H1 (cell line): Measurements from ENCODE around the gene CCDC15. TPM values are rescaled to one million over a fixed set of nuclear protein-coding genes. Genes with fewer than 3 reads are reported as not detected.

Source experiments
- CTCF ChIA-PET: fragments of 300-600 bp; sonication (Branson Sonifier 250); formaldehyde crosslinking; loops from one replicate; lab custom pipeline; 2021; ENCODE audit not compliant: partially characterized antibody; lab: Charles Lee
- POLR2A ChIA-PET: fragments of 300-600 bp; sonication (Branson Sonifier 250); formaldehyde crosslinking; loops from one replicate; lab custom pipeline; 2021; ENCODE audit warnings: inconsistent platforms; ENCODE audit not compliant: partially characterized antibody; lab: Charles Lee
- DNase-seq, 2 experiments: peaks; one replicate each; pipeline versions ENCODE4 v3.0.0 to v3.0.0-alpha.2; 2010 to 2022; ENCODE audit warnings: low spot score in 2 of 2, low read depth in 1 of 2, mixed read lengths in 1 of 2
- FAIRE-seq: peaks from 2 replicates; lab custom pipeline; 2011; peaks lifted over from hg19 to GRCh38; lab: Jason Lieb, UNC
- H2AFZ ChIP-seq: 2 replicates; pipeline ENCODE4 v1.8.1; 2012; ENCODE audit warnings: low read length, inconsistent platforms
- H2AK5ac ChIP-seq: 2 replicates; pipeline ENCODE4 v1.6.1; 2013; ENCODE audit warnings: low read depth, low read length
- H2BK120ac ChIP-seq: replicated peaks from 2 replicates; pipeline ENCODE3; 2013; ENCODE audit warnings: low read depth, low read length, inconsistent platforms
- H2BK12ac ChIP-seq: 2 replicates; pipeline ENCODE4 v1.6.1; 2013; ENCODE audit warnings: low read depth, low read length
- H2BK15ac ChIP-seq: 2 replicates; pipeline ENCODE4 v1.6.1; 2013; ENCODE audit warnings: low read length
- H2BK20ac ChIP-seq: 2 replicates; pipeline ENCODE4 v1.6.1; 2013; ENCODE audit warnings: low read length
- H2BK5ac ChIP-seq: 2 replicates; pipeline ENCODE4 v1.6.1; 2013; ENCODE audit warnings: low read depth, low read length
- H3K14ac ChIP-seq: 2 replicates; pipeline ENCODE4 v1.6.1; 2013; ENCODE audit warnings: inconsistent platforms; ENCODE audit not compliant: insufficient read length
- H3K18ac ChIP-seq: 2 replicates; pipeline ENCODE4 v1.6.1; 2013; ENCODE audit warnings: low read length; ENCODE audit errors: extremely low read depth
- H3K23ac ChIP-seq: 2 replicates; pipeline ENCODE4 v1.6.1; 2013; ENCODE audit warnings: inconsistent platforms; ENCODE audit not compliant: insufficient read length
- H3K23me2 ChIP-seq: 2 replicates; pipeline ENCODE4 v1.6.1; 2013; ENCODE audit warnings: low read depth, low read length
- H3K27ac ChIP-seq: 2 replicates; pipeline ENCODE4 v1.6.1; 2011; ENCODE audit warnings: low read depth, low read length, inconsistent platforms
- H3K27me3 ChIP-seq, 4 experiments: replicated peaks in 1 of 4; 1 replicate in 1 of 4; 2 replicates in 3 of 4; pipeline versions ENCODE4 v1.6.1 to v1.8.1; 2011 to 2013; ENCODE audit warnings: low read length in 3 of 4, mild to moderate bottlenecking in 3 of 4, inconsistent platforms in 2 of 4, mixed read lengths in 2 of 4, moderate library complexity in 1 of 4; ENCODE audit not compliant: control insufficient read depth in 3 of 4, insufficient read depth in 3 of 4; ENCODE audit errors: extremely low read depth in 1 of 4
- H3K36me3 ChIP-seq, 4 experiments: 2 replicates each; pipeline versions ENCODE4 v1.6.1 to v1.8.1; 2011 to 2013; ENCODE audit warnings: mild to moderate bottlenecking in 4 of 4, low read length in 3 of 4, moderate library complexity in 2 of 4, control low read depth in 1 of 4, inconsistent platforms in 1 of 4; ENCODE audit not compliant: insufficient read depth in 4 of 4, control insufficient read depth in 2 of 4
- H3K4ac ChIP-seq: replicated peaks from 2 replicates; pipeline ENCODE3; 2013; ENCODE audit warnings: low read length, low read depth, mixed read lengths, inconsistent platforms; ENCODE audit not compliant: insufficient read length
- H3K4me1 ChIP-seq, 4 experiments: replicated peaks in 1 of 4; 1 replicate in 1 of 4; 2 replicates in 3 of 4; pipeline versions ENCODE4 v1.6.1 to v1.8.1; 2011 to 2013; ENCODE audit warnings: low read length in 3 of 4, inconsistent platforms in 2 of 4, mixed read lengths in 1 of 4; ENCODE audit not compliant: insufficient read depth in 4 of 4, control insufficient read depth in 3 of 4
- H3K4me2 ChIP-seq, 2 experiments: 2 replicates each; pipeline versions ENCODE4 v1.6.1 to v1.8.1; 2011 to 2013; ENCODE audit warnings: low read depth in 2 of 2, low read length in 2 of 2, control low read depth in 1 of 2, inconsistent platforms in 1 of 2, mild to moderate bottlenecking in 1 of 2; ENCODE audit not compliant: insufficient read depth in 1 of 2
- H3K4me3 ChIP-seq, 4 experiments: fragments of 200-600, 300-600 bp in 1 of 4; sonication (generic), shearing (Covaris generic), sonication (Bioruptor Twin) in 1 of 4; 2 replicates each; pipeline versions ENCODE4 v1.5.1 to v1.8.1; 2011 to 2016; ENCODE audit warnings: low read length in 4 of 4, low read depth in 3 of 4, control low read depth in 2 of 4, inconsistent platforms in 2 of 4, mild to moderate bottlenecking in 2 of 4, mixed read lengths in 1 of 4, moderate library complexity in 1 of 4; ENCODE audit not compliant: insufficient read depth in 2 of 4; ENCODE audit errors: extremely low read depth in 1 of 4
- H3K56ac ChIP-seq: replicated peaks from 2 replicates; pipeline ENCODE3; 2013; ENCODE audit warnings: low read depth, mild to moderate bottlenecking, mixed read lengths, low read length, inconsistent platforms; ENCODE audit not compliant: insufficient read length
- H3K79me1 ChIP-seq: 2 replicates; pipeline ENCODE4 v1.6.1; 2013; ENCODE audit warnings: low read depth, low read length, control low read depth
- H3K79me2 ChIP-seq, 2 experiments: 2 replicates each; pipeline versions ENCODE4 v1.6.1 to v1.8.1; 2012 to 2013; ENCODE audit warnings: low read length in 2 of 2, mild to moderate bottlenecking in 2 of 2, inconsistent platforms in 1 of 2; ENCODE audit not compliant: insufficient read depth in 2 of 2, control insufficient read depth in 1 of 2
- H3K9ac ChIP-seq, 4 experiments: replicated peaks in 1 of 4; 1 replicate in 1 of 4; 2 replicates in 3 of 4; pipeline versions ENCODE4 v1.6.1 to v1.8.1; 2011 to 2013; ENCODE audit warnings: low read depth in 3 of 4, low read length in 3 of 4, control low read depth in 2 of 4, mild to moderate bottlenecking in 2 of 4, moderate library complexity in 2 of 4, inconsistent platforms in 1 of 4; ENCODE audit errors: extremely low read depth in 1 of 4
- H3K9me3 ChIP-seq, 2 experiments: 2 replicates each; pipeline versions ENCODE4 v1.6.1 to v1.8.1; 2012 to 2013; ENCODE audit warnings: mild to moderate bottlenecking in 2 of 2, moderate library complexity in 2 of 2, control low read depth in 1 of 2, inconsistent platforms in 1 of 2, low read depth in 1 of 2, low read length in 1 of 2, mixed read lengths in 1 of 2; ENCODE audit not compliant: insufficient read depth in 2 of 2
- H4K20me1 ChIP-seq, 2 experiments: replicated peaks in 1 of 2; 2 replicates each; pipeline versions ENCODE3 to v1.8.1; 2011 to 2013; ENCODE audit warnings: inconsistent platforms in 2 of 2, low read length in 2 of 2, mild to moderate bottlenecking in 1 of 2; ENCODE audit not compliant: insufficient read depth in 2 of 2, control insufficient read depth in 1 of 2
- H4K5ac ChIP-seq: 2 replicates; pipeline ENCODE4 v1.6.1; 2013; ENCODE audit warnings: low read length, low read depth, mixed read lengths, inconsistent platforms; ENCODE audit not compliant: insufficient read length
- H4K8ac ChIP-seq: 2 replicates; pipeline ENCODE4 v1.8.0; 2013; ENCODE audit warnings: mild to moderate bottlenecking, moderate library complexity, low read length, inconsistent platforms; ENCODE audit not compliant: insufficient read depth; ENCODE audit errors: extremely low read depth
- H4K91ac ChIP-seq: replicated peaks from 2 replicates; pipeline ENCODE3; 2013; ENCODE audit warnings: low read length, mixed read lengths, inconsistent platforms; ENCODE audit not compliant: insufficient read length
- ATF2 ChIP-seq: IDR thresholded peaks from 2 replicates; pipeline ENCODE4 v1.6.1; 2012; ENCODE audit warnings: low read length, inconsistent platforms
- E2F6 ChIP-seq: IDR thresholded peaks from 2 replicates; pipeline ENCODE4 v1.6.1; 2012; ENCODE audit warnings: inconsistent platforms
- NRF1 ChIP-seq: IDR thresholded peaks from 2 replicates; pipeline ENCODE4 v1.6.1; 2011; ENCODE audit warnings: mild to moderate bottlenecking, low read depth, low read length, improper control_type of control experiment
- RXRA ChIP-seq: IDR thresholded peaks from 2 replicates; pipeline ENCODE4 v1.6.1; 2011; ENCODE audit warnings: low read depth, mild to moderate bottlenecking, low read length, moderate library complexity; ENCODE audit not compliant: insufficient read depth
- SRF ChIP-seq: IDR thresholded peaks from 2 replicates; pipeline ENCODE4 v1.6.1; 2011; ENCODE audit warnings: mild to moderate bottlenecking, low read depth, low read length, moderate library complexity
- TAF1 ChIP-seq: IDR thresholded peaks from 2 replicates; pipeline ENCODE4 v1.6.1; 2011; ENCODE audit warnings: mild to moderate bottlenecking, low read depth, low read length
- WGBS, 2 experiments: shearing (Covaris generic) in 1 of 2; methylation state at CpG; one replicate each; pipeline versions ENCODE4 v1.1.6 to v1.1.7; 2013 to 2015; ENCODE audit warnings: low lambda C conversion rate in 2 of 2, mixed read lengths in 2 of 2, inconsistent platforms in 1 of 2, low coverage in 1 of 2, missing lambda C conversion rate in 1 of 2; ENCODE audit not compliant: insufficient replicate concordance in 2 of 2, insufficient coverage in 1 of 2, insufficient read length in 1 of 2; ENCODE audit errors: extremely low coverage in 1 of 2, missing lambda C conversion rate in 1 of 2; 5-methylcytosine and 5-hydroxymethylcytosine counted together
- polyA plus RNA-seq, 7 experiments: library from polyadenylated mRNA; depleted of rRNA in 3 of 7; stranded (reverse) in 5 of 7; unstranded in 2 of 7; fragments of >200 nt in 5 of 7; fragments of 200-250 nt in 2 of 7; gene quantifications; 1 replicate in 5 of 7; 2 replicates in 1 of 7; 4 replicates in 1 of 7; pipeline versions ENCODE4 v1.2.1 to v1.2.3, GENCODE V29; 2011 to 2013; ENCODE audit warnings: missing spikeins in 2 of 7, mixed read lengths in 2 of 7
- total RNA-seq: library from RNA; stranded (reverse); fragmentation: NEBNext Ultra II Directional; extraction: Animal tissue kit (Norgen Biotek cat#: 25700); gene quantifications from 2 replicates; pipeline ENCODE4 v1.2.1, GENCODE V29; 2021

The CCDC15 gene
- total and polyA plus RNA-seq, 2 of the 8 experiments (the other 6 are each of a cell fraction or from before 2014, with no cell fraction given): 1.5 to 3.1 TPM

- H3K27me3 ChIP-seq: 0 out of 7 replicates have a peak, but pooled peaks cover 0 to 3% (median 0%) of the 10 kb centered on the region in 4 experiments
- ChIA-PET POLR2A (no interaction called here), CTCF (interaction anchor here (0.6 to 2.4 kb wide), 3 partner anchors 9 to 533 kb away, joined by 3 to 16 read pairs (median 4); partner anchors contain the start of gene HEPACAM)
- H3K27ac ChIP-seq: no peak overlapping the region
- H3K18ac ChIP-seq: no peak overlapping the region
- no peak overlapping the region for H3K4ac ChIP-seq
- no peaks in the 10 kb centered on the region for H3K79me2 ChIP-seq
- H2BK20ac ChIP-seq: no peak overlapping the region
- H3K36me3 ChIP-seq: no peaks in the 10 kb centered on the region
- H2BK5ac ChIP-seq: no peak overlapping the region
- H2AFZ ChIP-seq: no peak overlapping the region
- no peak overlapping the region for H3K56ac ChIP-seq
- H4K20me1 ChIP-seq: no peaks in the 10 kb centered on the region
- no peak overlapping the region for H4K91ac ChIP-seq
- no peaks in the 10 kb centered on the region for H3K79me1 ChIP-seq
- H3K4me1 ChIP-seq: no peaks in the 10 kb centered on the region
- DNase-seq: no peak
- H3K14ac ChIP-seq: no peak overlapping the region
- no peak overlapping the region for H4K8ac ChIP-seq
- no peak overlapping the region for H2AK5ac ChIP-seq
- H3K23me2 ChIP-seq: no peaks in the 10 kb centered on the region
- H3K9ac ChIP-seq: no peak overlapping the region
- H2BK12ac ChIP-seq: no peak overlapping the region
- no peak overlapping the region for H3K4me3 ChIP-seq
- no peak overlapping the region for H3K23ac ChIP-seq
- H3K9me3 ChIP-seq: no peaks in the 10 kb centered on the region
- no peak overlapping the region for H2BK15ac ChIP-seq
- H3K4me2 ChIP-seq: no peak overlapping the region
- H4K5ac ChIP-seq: no peak overlapping the region
- TF ChIP-seq SRF (no peak), NRF1 (no peak), RXRA (no peak), TAF1 (no peak), ATF2 (no peak), E2F6 (no peak)
- TF ChIP-seq, all 59 proteins: peak for 0
- no peak overlapping the region for H2BK120ac ChIP-seq
- 89% methylated on average over 3 of the region's 3 CpGs; no CpG with 5 or more reads in 1 of the 2 experiments for WGBS, 2 experiments
- no peak for FAIRE-seq
Measured at GRCh38 chr11:124944565-124944964, 9.4 kb upstream of the CCDC15 start.
